ENCODE data around the gene ALK.

ALK gene

DNA sequence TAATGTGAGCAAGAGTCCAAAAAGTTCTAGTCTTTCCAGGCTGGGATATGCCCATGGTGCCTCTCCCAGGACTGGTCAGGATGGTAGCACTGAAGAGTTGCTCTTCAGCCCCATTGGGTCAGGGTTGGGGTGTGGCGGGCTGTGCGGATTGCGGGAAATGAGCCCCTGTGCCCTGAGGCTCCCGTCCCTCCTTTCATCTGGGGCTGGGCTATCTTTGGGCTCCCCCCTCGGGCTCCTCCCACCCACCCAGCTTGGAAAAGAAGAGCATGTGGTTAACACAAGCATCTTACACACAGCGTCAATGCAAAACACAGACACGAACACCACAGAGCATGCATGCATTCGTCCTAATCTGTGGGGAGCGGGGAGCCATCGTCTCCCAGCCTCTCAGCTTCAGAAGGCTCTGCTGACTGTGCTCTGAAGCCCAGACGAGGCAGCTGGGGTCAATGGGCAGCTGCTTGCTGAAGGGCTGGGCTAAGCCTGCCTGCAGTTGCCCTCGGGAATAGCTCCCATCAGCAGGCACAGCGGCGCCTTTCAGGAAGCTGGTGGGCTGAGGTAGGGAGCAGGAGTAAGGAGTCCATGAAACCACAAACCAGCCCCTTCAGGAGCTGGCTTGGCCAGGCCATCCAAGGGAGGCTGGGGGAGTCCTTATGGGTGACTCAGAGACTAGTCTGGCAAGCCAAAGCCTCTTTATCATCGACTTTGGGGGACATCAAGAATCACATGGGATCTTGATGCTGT is 693.3 kb downstream of the ALK start:
- DNase-seq: no peak

DNA sequence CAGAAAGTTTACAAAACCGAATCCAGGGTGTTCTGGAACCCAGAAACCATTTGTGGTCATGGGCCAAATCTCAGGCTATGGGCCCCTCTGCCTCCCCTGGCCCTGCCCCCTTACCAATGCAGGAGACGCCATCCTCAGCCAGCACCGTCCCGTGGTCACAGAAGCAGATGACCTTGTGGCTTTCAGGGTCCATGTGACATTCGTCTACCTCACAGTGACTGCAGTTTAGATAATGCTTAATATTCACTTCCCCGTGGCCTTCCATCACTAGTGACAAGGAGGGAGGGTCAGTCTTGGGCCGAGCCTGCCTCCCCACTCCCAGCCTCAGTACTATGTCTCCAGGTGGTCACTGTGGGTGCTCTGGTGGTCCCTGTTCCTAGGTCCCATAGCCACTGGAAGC is 694.6 kb downstream of the ALK start:
- peak; percentile 39 for DNase-seq

GRCh38 chr2:29226375-29226774 is 695.0 kb downstream of the ALK start:
- no peak for DNase-seq

GRCh38 chr2:29225814-29226213 is 695.6 kb downstream of the ALK start:
- DNase-seq: peak; percentile 27

- DNase-seq: peak; percentile 33
Observed at GRCh38 chr2:29224693-29225551, 696.5 kb downstream of the ALK start.

DNA sequence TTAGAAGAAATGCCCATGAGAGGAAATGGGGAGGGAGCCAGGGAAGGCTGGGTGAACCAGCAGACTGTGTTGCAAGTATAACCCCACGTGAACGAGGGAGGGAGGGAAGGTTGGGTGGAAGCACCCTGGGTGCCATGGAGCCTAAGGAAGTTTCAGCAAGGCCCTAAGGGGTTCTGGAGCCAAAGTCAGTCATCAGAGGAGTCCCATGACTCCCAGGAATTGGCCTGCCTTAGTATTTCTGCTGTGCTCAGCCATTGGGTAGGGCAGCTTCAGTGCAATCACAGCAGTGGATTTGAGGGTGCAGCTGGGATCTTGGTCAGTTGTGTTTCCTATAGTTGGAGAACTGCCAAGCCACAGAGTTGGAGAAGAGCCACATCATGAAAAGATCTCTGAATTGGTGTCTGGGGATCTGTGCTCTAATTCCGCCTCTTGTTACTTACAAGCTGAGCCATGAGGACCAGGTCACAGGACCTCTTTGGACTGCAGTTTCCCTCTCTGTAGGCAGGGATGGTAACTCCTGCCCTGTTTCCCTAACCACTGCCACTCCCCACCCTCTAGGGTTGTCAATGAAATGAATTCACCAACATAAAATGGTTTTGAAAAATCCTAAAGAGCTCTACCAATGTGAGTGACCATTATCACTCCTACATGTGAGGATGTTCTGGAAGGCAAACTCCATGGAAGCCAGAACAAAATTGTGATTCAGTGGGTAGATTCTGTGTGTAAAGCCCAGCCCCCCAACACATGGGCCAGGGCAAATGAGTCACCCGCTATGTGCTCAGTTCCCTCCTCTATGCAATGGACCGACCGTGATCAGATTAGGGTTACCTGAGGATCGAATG is 697.3 kb downstream of the ALK start:
- DNase-seq: peak; percentile 47

DNA sequence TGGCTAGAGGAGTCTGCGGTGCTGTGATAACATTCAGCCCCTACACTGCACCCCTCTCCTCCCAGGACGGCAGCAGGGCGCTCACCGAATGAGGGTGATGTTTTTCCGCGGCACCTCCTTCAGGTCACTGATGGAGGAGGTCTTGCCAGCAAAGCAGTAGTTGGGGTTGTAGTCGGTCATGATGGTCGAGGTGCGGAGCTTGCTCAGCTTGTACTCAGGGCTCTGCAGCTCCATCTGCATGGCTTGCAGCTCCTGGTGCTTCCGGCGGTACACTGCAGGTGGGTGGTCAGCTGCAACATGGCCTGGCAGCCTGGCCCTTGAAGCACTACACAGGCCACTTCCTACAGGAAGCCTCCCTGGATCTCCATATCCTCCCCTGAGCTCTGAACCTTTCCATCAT is 698.1 kb downstream of the ALK start:
- DNase-seq: peak; percentile 51

DNA sequence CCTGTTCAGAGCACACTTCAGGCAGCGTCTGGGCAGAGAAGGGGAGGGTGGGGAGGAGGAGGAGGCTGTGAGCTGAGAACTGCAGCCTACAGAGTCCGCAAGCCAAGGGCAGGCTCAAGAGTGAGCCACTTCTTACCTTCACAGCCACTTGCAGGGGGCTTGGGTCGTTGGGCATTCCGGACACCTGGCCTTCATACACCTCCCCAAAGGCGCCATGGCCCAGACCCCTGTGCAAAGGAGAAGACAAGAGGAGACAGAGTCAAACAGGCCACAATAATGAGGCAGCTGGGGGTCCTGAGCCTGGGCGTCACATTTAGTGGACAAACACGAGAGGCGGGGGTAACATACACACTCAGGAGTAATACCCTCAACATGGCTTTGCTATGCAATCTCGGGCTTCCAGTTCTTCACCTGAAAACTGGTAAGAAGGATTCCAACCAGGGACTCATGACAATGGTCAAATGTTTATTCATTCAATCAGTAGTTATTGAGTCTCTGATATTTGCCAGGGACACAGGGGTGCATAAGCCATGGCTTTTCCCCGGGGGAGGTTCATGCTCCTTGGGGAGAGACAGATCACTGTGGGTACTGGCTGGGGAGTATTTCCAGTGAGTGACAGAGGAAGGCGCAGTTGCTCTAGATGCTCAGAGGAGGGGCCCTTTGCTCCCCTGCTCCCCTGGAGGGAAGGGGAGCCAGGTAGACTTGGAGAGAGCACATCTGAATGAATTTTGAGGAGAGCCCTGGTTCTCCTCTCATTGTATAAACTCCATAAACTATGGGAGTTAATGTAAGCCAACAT is 698.8 kb downstream of the ALK start:
- no peak for DNase-seq

GRCh38 chr2:29220506-29221270 is 700.7 kb downstream of the ALK start:
- no peak for DNase-seq

DNA sequence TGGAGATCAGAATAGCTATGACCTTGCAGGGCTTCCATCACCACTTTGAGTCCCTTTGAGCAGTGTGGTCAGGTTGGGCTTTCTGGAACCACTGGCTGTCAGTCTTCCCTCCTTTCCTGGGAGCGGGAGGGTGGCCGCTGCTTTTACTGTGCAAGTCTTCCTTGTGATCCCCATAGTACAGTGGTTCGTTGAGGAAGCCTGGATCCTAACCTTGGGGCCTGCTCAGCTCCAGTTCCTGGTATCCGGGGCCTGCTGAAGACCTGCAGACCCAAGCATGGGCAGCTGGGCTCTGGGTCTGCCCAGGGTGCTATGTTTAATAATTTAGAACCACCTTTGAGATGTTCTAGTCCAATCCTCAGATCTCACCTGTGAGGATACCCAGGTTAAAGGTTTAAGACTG is 702.0 kb downstream of the ALK start:
- DNase-seq: no peak

DNA sequence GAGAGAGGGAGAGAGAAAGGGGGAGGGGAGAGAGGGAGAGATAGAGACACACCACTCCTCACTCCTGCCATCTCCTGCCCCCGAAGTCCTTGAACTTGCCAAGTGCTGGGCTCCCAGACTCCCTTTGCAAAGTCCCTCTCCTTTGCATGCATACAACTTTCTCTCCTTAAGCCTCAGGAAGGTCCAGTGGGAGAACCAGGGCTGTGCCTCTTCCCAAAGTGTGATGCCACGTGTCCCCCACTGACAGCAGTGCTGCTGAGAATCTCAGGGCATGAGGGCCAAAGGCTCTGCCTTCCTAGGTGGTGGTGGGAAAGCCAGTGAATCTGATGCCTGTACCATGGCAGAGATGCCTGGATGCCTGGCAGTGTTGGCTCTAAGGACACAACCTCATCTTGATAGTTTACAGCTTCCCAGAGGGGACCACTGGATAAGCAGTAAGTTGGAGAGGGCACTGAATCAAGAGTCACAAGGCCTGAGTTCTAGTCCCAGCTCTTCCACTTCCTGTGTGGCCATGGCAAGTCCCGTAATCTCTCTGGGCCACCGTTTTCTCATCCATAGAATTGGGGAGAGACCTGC is 702.7 kb downstream of the ALK start:
- DNase-seq: no peak

GRCh38 chr2:29218071-29218470 is 703.3 kb downstream of the ALK start:
- DNase-seq: no peak

DNA sequence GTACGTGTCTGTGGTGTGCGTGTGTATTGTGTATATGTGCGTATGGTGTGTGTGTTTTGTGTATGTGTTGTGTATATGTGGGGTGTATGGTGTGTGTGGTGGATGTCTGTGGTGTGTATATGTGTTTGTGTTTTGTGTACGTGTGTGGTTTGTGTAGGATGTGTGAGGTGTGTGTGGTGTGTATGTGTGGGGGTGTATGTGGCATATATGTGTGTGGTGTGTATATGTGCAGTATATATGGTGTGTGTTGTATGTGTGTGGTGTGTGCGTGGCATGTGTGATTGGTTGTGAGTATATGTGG is 704.8 kb downstream of the ALK start:
- DNase-seq: no peak

DNA sequence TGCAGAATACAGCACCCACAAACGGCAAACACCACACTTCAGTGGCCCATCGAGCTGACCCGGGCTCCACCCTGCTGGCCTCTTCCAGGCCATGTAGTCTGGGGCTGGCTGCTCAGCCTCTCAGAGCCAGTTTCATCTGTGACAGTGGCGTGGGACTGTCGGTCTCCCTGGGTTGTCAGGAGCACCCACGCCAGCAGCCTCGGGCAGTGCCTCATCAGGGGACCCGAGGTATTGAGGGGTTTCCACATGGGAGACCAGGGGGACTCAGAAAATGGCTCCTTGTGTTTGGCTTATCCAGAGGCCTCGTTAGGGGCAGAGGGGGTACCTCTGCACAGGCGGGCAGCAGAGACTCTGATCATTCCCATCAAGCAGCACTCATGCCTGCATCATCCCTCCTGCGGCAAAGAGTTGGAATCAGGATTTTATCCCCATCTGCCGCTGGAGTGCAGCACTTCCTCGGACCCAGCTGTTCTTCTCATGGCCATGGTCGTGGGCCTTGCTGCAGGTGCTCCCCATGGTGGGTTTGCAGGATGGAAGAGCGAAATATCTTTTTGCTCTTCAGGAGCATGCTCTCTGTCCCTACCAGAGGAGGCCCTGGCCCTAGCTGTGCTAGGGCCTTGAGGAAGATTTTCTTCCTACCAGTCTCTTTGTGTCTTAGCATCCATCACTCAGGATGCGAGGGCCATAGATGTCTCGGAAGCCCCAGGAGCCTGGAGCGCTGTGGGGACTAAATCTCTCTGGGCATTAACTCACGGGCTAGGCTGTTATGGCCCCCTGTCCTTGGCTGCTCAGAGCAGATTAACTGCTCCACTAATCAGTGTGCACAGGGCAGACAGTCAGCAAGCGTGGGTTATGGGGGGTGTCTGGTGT is 705.4 kb downstream of the ALK start:
- DNase-seq: no peak

- no peak for DNase-seq
Observed at GRCh38 chr2:29215073-29215472, 706.3 kb downstream of the ALK start.

DNA sequence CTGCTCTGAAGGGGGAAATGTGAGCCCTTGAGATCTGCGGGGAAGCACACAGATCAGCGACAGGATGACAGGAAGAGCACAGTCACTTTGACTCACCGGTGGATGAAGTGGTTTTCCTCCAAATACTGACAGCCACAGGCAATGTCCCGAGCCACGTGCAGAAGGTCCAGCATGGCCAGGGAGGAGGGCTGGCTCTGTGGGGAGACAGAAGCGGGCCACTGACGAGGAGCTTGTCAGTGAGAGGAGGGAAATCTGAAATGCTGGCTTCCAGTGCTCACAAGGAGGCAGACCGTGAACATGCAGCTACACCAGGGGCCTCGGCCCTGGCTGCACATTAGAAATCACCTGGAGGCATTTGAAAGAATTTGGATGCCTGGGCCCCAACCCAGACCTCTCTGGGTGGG is 707.5 kb downstream of the ALK start:
- DNase-seq: no peak

DNA sequence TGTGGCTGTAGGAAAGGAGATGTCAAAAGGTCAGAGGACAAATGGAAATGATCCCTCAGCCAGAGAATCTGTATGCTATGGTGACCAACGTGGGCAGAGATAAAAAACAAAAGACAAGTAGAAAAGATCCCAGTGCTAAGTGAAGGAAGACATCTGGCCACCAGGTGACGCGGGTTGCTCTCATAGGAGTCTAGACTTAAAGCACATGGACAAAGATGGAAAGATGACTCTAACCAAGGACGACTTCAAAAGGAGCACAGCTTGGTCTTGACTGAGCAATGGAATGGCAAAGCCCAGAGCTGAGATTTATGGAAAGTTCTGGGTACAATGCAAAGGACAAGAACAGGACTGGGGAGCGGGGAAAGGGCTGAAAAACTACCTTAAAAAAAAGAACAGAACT is 709.4 kb downstream of the ALK start:
- DNase-seq: no peak

- no peak for DNase-seq
Observed at GRCh38 chr2:29209551-29209950, 711.8 kb downstream of the ALK start.

GRCh38 chr2:29207352-29208148 is 713.8 kb downstream of the ALK start:
- DNase-seq: no peak

DNA sequence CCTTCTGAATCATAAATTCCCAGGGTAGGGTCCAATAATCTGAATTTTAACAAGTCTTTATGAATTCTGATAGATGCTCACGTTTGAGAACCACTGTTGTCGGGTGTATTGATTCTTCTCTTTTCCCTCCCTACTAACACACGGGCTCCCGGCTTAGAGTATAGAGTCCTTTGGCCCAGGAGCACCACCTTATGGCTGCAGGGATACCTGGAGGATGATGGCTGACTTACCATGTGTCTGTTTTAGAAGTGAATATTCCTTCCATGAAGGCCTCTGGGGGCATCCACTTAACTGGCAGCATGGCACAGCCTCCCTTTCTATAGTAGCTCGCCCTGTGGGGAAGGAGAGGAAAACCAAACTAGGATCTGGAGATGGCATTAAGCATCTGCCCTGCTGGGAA is 714.4 kb downstream of the ALK start:
- no peak for DNase-seq
